ENCODE measurements around the gene ABCC1.

ABCC1 gene

GRCh38 chr16:16025214-16025968, 76.0 kb downstream of the ABCC1 start:
- peak; percentile 61 for DNase-seq

GRCh38 chr16:16027728-16028310, 78.4 kb downstream of the ABCC1 start:
- DNase-seq = no peak

GRCh38 chr16:16028311-16028999, 79.0 kb downstream of the ABCC1 start:
- DNase-seq = no peak

- DNase-seq = no peak
These were observed 80.1 kb downstream of the ABCC1 start for GRCh38 chr16:16029431-16030011.

GRCh38 chr16:16030449-16030848, 81.0 kb downstream of the ABCC1 start:
- no peak for DNase-seq

- DNase-seq = no peak
These were observed 82.0 kb downstream of the ABCC1 start for GRCh38 chr16:16031401-16031800.

GRCh38 chr16:16032271-16032979, 83.0 kb downstream of the ABCC1 start:
- DNase-seq = no peak

- DNase-seq = peak; percentile 58
These were observed 83.8 kb downstream of the ABCC1 start for GRCh38 chr16:16033208-16033717.

- DNase-seq = no peak
These were observed 87.0 kb downstream of the ABCC1 start for GRCh38 chr16:16036359-16036792.

- DNase-seq = no peak
These were observed 88.1 kb downstream of the ABCC1 start for GRCh38 chr16:16037521-16037920.

GRCh38 chr16:16037970-16038369, 88.6 kb downstream of the ABCC1 start:
- no peak for DNase-seq

GRCh38 chr16:16038950-16039349, 89.5 kb downstream of the ABCC1 start:
- no peak for DNase-seq

GRCh38 chr16:16041196-16041892, 91.9 kb downstream of the ABCC1 start:
- no peak for DNase-seq

- DNase-seq = no peak
These were observed 92.7 kb downstream of the ABCC1 start for GRCh38 chr16:16042076-16042475.

GRCh38 chr16:16045296-16045695, 95.9 kb downstream of the ABCC1 start:
- no peak for DNase-seq

GRCh38 chr16:16045879-16046278, 96.5 kb downstream of the ABCC1 start:
- DNase-seq = no peak

GRCh38 chr16:16047761-16048160, 98.3 kb downstream of the ABCC1 start:
- no peak for DNase-seq

GRCh38 chr16:16048904-16049582, 99.6 kb downstream of the ABCC1 start:
- no peak for DNase-seq

GRCh38 chr16:16050106-16050505, 100.7 kb downstream of the ABCC1 start:
- DNase-seq = no peak

- DNase-seq = no peak
These were observed 101.7 kb downstream of the ABCC1 start for GRCh38 chr16:16051132-16051531.

GRCh38 chr16:16052916-16053315, 103.5 kb downstream of the ABCC1 start:
- DNase-seq = no peak

GRCh38 chr16:16057102-16057501, 107.7 kb downstream of the ABCC1 start:
- no peak for DNase-seq

Data from activated CD4-positive, alpha-beta T cell treated with anti-CD3 and anti-CD28 coated beads, Interleukin-2, Interleukin-6, amounts not matched to agents 100 ng/mL and 50 ng/mL, durations not matched to agents 16 hours and 8 hours (primary cell).